SK-N-MC (cell line): Measurements from ENCODE around the gene CXCL9.

Experiments
- EZH2 ChIP-seq: fragments of 200-600 bp; sonication (generic); IDR thresholded peaks from one replicate; pipeline ENCODE4 v1.6.1; 2017; ENCODE audit warnings: antibody characterized with exemption
- FOXP2 ChIP-seq: optimal IDR thresholded peaks from 2 replicates; pipeline ENCODE3; 2011; ENCODE audit warnings: mild to moderate bottlenecking, moderate library complexity; ENCODE audit not compliant: insufficient read depth; ENCODE audit errors: extremely low read length, control extremely low read depth
- POLR2AphosphoS5 ChIP-seq: IDR thresholded peaks from 2 replicates; pipeline ENCODE4 v1.6.1; 2012; ENCODE audit warnings: mild to moderate bottlenecking, low read depth, low read length, borderline replicate concordance

DNA sequence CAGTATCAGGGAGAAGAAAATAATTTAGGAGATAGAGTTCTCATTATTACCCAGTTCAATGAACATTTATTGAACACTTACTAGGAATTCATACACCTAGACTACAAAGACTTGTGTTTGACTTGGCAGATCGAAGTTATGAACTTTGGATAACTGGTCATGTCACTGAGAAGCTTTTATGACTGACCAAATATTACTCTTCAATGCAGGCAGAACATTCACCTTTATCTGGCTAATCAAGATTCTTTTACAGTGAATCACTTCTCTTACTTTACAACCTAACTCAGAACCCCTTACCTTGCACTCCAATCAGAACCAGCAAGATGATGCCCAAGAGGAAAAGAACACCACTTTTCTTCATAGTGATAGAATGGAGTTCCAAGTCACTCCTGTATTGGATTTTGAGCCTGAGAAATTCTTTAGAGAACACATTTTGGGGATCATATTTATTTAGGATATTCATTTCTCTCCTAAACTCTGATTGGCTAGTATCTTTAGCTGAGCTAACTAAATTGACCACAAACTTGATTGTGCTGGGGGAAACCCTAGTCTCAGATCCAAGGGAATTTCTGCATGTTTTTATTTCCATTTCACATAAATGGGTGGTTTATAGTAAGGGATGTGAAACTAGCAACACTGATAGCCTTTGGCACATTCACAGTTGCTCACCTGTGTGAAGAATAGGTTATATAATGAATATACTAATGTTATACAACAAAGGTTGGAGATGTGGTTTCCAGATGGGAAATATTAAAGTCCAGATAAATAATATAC is at the start of gene CXCL9:
- TF ChIP-seq EZH2, result no peak
- TF ChIP-seq POLR2AphosphoS5, result no peak
- no peak for TF ChIP-seq FOXP2
